ENCODE results near the gene PCSK9. TPM values are rescaled to one million over a fixed set of nuclear protein-coding genes. Genes with fewer than 3 reads are reported as not detected.

Gene PCSK9
- polyA plus RNA-seq, 2 of the 4 experiments (the other 2 are of a cell fraction): 1.7 to 7.3 TPM

GRCh38 chr1:55045430-55045829 lies 6.1 kb downstream of the PCSK9 start:
- peaks cover 6% of the 10 kb centered on the region; the same call in 2 of the 3 replicates for H3K4me1 ChIP-seq
- H3K4me2 ChIP-seq: no peak overlapping the region
- H3K9me3 ChIP-seq: no peaks in the 10 kb centered on the region
- ATAC-seq (no peak), FAIRE-seq (no peak), DNase-seq (ENCODE audit: low read depth in 1 of 2, low spot score in 1 of 2) (no peak)
- ChIA-PET POLR2A (no interaction called here), CTCF (interaction anchor here (0.6 kb wide), 1 partner anchor 1491 kb away, joined by 3 read pairs; no protein-coding TSS in a partner anchor)
- H3K27ac ChIP-seq: no peak overlapping the region
- WGBS (ENCODE audit: missing lambda C conversion rate): 92% methylated on average over 10 of the region's 10 CpGs
- no peak overlapping the region for H3K4me3 ChIP-seq
- TF ChIP-seq EHF (CRISPR knock-in tag; IDR thresholded peaks at IDR 0.05): no peak
- no peak for TF ChIP-seq RFX5 (IDR thresholded peaks at IDR 0.05)
- no peak for TF ChIP-seq ZNF302 (CRISPR knock-in tag; IDR thresholded peaks at IDR 0.05)
- no peak for TF ChIP-seq CEBPB (IDR thresholded peaks at IDR 0.05)

- FAIRE-seq: no peak
- CTCF ChIA-PET: interaction anchor here (2.9 kb wide), 1 partner anchor 12 kb away, joined by 8 read pairs; no protein-coding TSS in a partner anchor
- 71% methylated on average over 4 of the region's 4 CpGs for WGBS (ENCODE audit: missing lambda C conversion rate)
- DNase-seq (ENCODE audit: low read depth in 1 of 2, low spot score in 1 of 2): no peak
- Histone ChIP-seq H3K4me3 (no peak overlapping the region), H3K4me2 (no peak overlapping the region), H3K27ac (no peak overlapping the region), H3K4me1 (no peaks in the 10 kb centered on the region), H3K9me3 (no peaks in the 10 kb centered on the region)
- TF ChIP-seq USF2 (IDR thresholded peaks at IDR 0.05) (no peak), RCOR1 (IDR thresholded peaks at IDR 0.05; ENCODE audit: low read depth, low read length) (no peak), PHF8 (IDR thresholded peaks at IDR 0.05; ENCODE audit: borderline replicate concordance, low read depth) (no peak), NPAS2 (CRISPR knock-in tag; IDR thresholded peaks at IDR 0.05; ENCODE audit: borderline replicate concordance) (no peak), HES2 (IDR thresholded peaks at IDR 0.05) (no peak), KDM1A (IDR thresholded peaks at IDR 0.05; ENCODE audit: low read depth) (no peak), ZNF302 (CRISPR knock-in tag; IDR thresholded peaks at IDR 0.05) (no peak), TP53 (CRISPR knock-in tag; IDR thresholded peaks at IDR 0.05) (no peak), MAX (IDR thresholded peaks at IDR 0.05) (no peak), RARB (CRISPR knock-in tag; IDR thresholded peaks at IDR 0.05) (no peak), TFCP2L1 (CRISPR knock-in tag; IDR thresholded peaks at IDR 0.05) (no peak), FOSL2 (IDR thresholded peaks at IDR 0.05) (no peak), FOSL2 (CRISPR knock-in tag; IDR thresholded peaks at IDR 0.05) (no peak), CHD2 (IDR thresholded peaks at IDR 0.05; ENCODE audit: low read length, partially characterized antibody) (no peak), EHMT2 (IDR thresholded peaks at IDR 0.05; ENCODE audit: low read depth) (no peak)
- ATAC-seq: no peak
- POLR2A ChIA-PET: no interaction called here
Observed at GRCh38 chr1:55046871-55047270, 7.5 kb downstream of the PCSK9 start.

- ATAC-seq: no peak
- no peak for TF ChIP-seq TP53 (CRISPR knock-in tag; IDR thresholded peaks at IDR 0.05)
- TF ChIP-seq SREBF2 (IDR thresholded peaks at IDR 0.05): no peak
- no peak for TF ChIP-seq POLR2A (IDR thresholded peaks at IDR 0.05; ENCODE audit: low read length)
- TF ChIP-seq JUN (IDR thresholded peaks at IDR 0.05): no peak
- no peak for TF ChIP-seq BCL3 (IDR thresholded peaks at IDR 0.05)
- TF ChIP-seq NFE2L2 (conservative IDR thresholded peaks at IDR 0.05; ENCODE audit: low read length): no peak
- TF ChIP-seq RFX5 (IDR thresholded peaks at IDR 0.05): no peak
- TF ChIP-seq POLR2AphosphoS2 (conservative IDR thresholded peaks at IDR 0.05; ENCODE audit: low read length): no peak
- TF ChIP-seq CHD4 (IDR thresholded peaks at IDR 0.05; ENCODE audit: borderline replicate concordance): no peak
- no peak for TF ChIP-seq RARB (CRISPR knock-in tag; IDR thresholded peaks at IDR 0.05)
- no peak for TF ChIP-seq EHF (CRISPR knock-in tag; IDR thresholded peaks at IDR 0.05)
- no peak for TF ChIP-seq CTCF (IDR thresholded peaks at IDR 0.05)
- no peak for TF ChIP-seq SMC3 (IDR thresholded peaks at IDR 0.05)
- no peak for TF ChIP-seq ZFP36 (IDR thresholded peaks at IDR 0.05; ENCODE audit: borderline replicate concordance, partially characterized antibody)
- no peak for TF ChIP-seq CHD2 (IDR thresholded peaks at IDR 0.05; ENCODE audit: low read length, partially characterized antibody)
- no peak for TF ChIP-seq CBX2 (IDR thresholded peaks at IDR 0.05; ENCODE audit: borderline replicate concordance, low read depth)
- no peak for TF ChIP-seq ZNF302 (CRISPR knock-in tag; IDR thresholded peaks at IDR 0.05)
- no peak for TF ChIP-seq HEYL (CRISPR knock-in tag; IDR thresholded peaks at IDR 0.05)
- Histone ChIP-seq H3K4me3 (no peak overlapping the region), H3K27ac (no peak overlapping the region), H3K9me3 (no peaks in the 10 kb centered on the region), H3K4me1 (no peaks in the 10 kb centered on the region), H3K4me2 (no peak overlapping the region)
- DNase-seq (ENCODE audit: low read depth in 1 of 2, low spot score in 1 of 2): no peak
- WGBS (ENCODE audit: missing lambda C conversion rate): 50% methylated on average over 2 of the region's 3 CpGs
- POLR2A ChIA-PET: no interaction called here
- CTCF ChIA-PET: interaction anchor here (2.9 kb wide), 1 partner anchor 12 kb away, joined by 8 read pairs; no protein-coding TSS in a partner anchor
- FAIRE-seq: no peak
Observed at GRCh38 chr1:55047611-55048010, 8.3 kb downstream of the PCSK9 start.

Data from A549 (cell line).